ENCODE data around the gene RPL13. TPM values are rescaled to one million over a fixed set of nuclear protein-coding genes. Genes with fewer than 3 reads are reported as not detected.

The RPL13 gene
- total and polyA plus RNA-seq, 2 of the 13 experiments (the other 11 are each of a cell fraction or from before 2014, with no cell fraction given): 2,988 to 4,411 TPM

GRCh38 chr16:89560378-89561141 lies at the start of gene RPL13 (continued):
- TF ChIP-seq ZFP41 (CRISPR knock-in tag; IDR thresholded peaks at IDR 0.05; ENCODE audit: borderline replicate concordance): peak; percentile 71; the same call in 1 of the 2 replicates
- TF ChIP-seq NR0B2 (CRISPR knock-in tag; IDR thresholded peaks at IDR 0.05): peak; percentile 86
- no peak for TF ChIP-seq NR2F6 (IDR thresholded peaks at IDR 0.05)
- 0 out of 2 replicates have a peak, but pooled peaks have one; percentile 34 for TF ChIP-seq NR2F6 (CRISPR knock-in tag; IDR thresholded peaks at IDR 0.05)
- peak; percentile 87; the same call in 1 of the 2 replicates for TF ChIP-seq ZNF337 (CRISPR knock-in tag; IDR thresholded peaks at IDR 0.05; ENCODE audit: borderline replicate concordance, low read depth)
- no peak for TF ChIP-seq ZEB1 (IDR thresholded peaks at IDR 0.05; ENCODE audit: insufficient replicate concordance, low read depth)
- no peak for TF ChIP-seq ZNF512 (CRISPR knock-in tag; IDR thresholded peaks at IDR 0.05)
- peak; percentile 87 for TF ChIP-seq SNRNP70 (IDR thresholded peaks at IDR 0.05; ENCODE audit: low read depth, low read length)
- TF ChIP-seq ZFP62 (CRISPR knock-in tag; IDR thresholded peaks at IDR 0.05): peak; percentile 19; the same call in 1 of the 2 replicates
- no peak for TF ChIP-seq SETDB1 (CRISPR knock-in tag; IDR thresholded peaks at IDR 0.05; ENCODE audit: borderline replicate concordance)
- TF ChIP-seq TAF15 (IDR thresholded peaks at IDR 0.05; ENCODE audit: low read depth, low read length, poor library complexity, severe bottlenecking): no peak
- peak; percentile 88 for TF ChIP-seq ZNF792 (CRISPR knock-in tag; IDR thresholded peaks at IDR 0.05)
- TF ChIP-seq ERF (CRISPR knock-in tag; IDR thresholded peaks at IDR 0.05): peak; percentile 92
- peak; percentile 98 for TF ChIP-seq ZNF687 (CRISPR knock-in tag; IDR thresholded peaks at IDR 0.05)
- TF ChIP-seq ZSCAN9 (CRISPR knock-in tag; IDR thresholded peaks at IDR 0.05; ENCODE audit: borderline replicate concordance): peak; percentile 87
- no peak; the same call in 1 of the 2 replicates for TF ChIP-seq ZNF33B (CRISPR knock-in tag; IDR thresholded peaks at IDR 0.05)
- TF ChIP-seq ZMAT3 (CRISPR knock-in tag; conservative IDR thresholded peaks at IDR 0.05): peak; percentile 97
- no peak for TF ChIP-seq MZF1 (CRISPR knock-in tag; IDR thresholded peaks at IDR 0.05; ENCODE audit: borderline replicate concordance)
- 0 out of 2 replicates have a peak, but pooled peaks have one; percentile 74 for TF ChIP-seq BATF2 (CRISPR knock-in tag; IDR thresholded peaks at IDR 0.05)
- peak; percentile 92; the same call in 1 of the 2 replicates for TF ChIP-seq ZNF230 (CRISPR knock-in tag; IDR thresholded peaks at IDR 0.05)
- TF ChIP-seq BRF2 (CRISPR knock-in tag; IDR thresholded peaks at IDR 0.05): peak; percentile 85
- no peak for TF ChIP-seq U2AF2 (IDR thresholded peaks at IDR 0.05; ENCODE audit: low read depth, low read length)
